NCI-H1417 (cell line): ENCODE measurements around the gene PGM3.
"Not testable (repeated sequence)": the region's sequence is repeated elsewhere in the genome, so short reads cannot be mapped to it uniquely, and the experiment has no call there.

Experiments used
- DNase-seq, 3 experiments: peaks; one replicate each; lab custom pipeline; 2025; lab: John Stamatoyannopoulos, UW

The PGM3 gene, protein sequence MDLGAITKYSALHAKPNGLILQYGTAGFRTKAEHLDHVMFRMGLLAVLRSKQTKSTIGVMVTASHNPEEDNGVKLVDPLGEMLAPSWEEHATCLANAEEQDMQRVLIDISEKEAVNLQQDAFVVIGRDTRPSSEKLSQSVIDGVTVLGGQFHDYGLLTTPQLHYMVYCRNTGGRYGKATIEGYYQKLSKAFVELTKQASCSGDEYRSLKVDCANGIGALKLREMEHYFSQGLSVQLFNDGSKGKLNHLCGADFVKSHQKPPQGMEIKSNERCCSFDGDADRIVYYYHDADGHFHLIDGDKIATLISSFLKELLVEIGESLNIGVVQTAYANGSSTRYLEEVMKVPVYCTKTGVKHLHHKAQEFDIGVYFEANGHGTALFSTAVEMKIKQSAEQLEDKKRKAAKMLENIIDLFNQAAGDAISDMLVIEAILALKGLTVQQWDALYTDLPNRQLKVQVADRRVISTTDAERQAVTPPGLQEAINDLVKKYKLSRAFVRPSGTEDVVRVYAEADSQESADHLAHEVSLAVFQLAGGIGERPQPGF

GRCh38 chr6:83192871-83193746 lies at the start of gene PGM3, which contains the start of gene RWDD2A:
Gene PGM3, minus strand, starts transcription at chr6:83193265. Its CDS starts 2,253 bp downstream, at chr6:83191012.
Gene RWDD2A, plus strand, starts transcription at chr6:83193357. Its CDS starts 1,095 bp downstream, at chr6:83194452.
- DNase-seq, result peak; percentile 88 to 91 (median 88)

- no peak for DNase-seq
These were observed 38.1 kb upstream of the PGM3 start for GRCh38 chr6:83231146-83231545.

DNA sequence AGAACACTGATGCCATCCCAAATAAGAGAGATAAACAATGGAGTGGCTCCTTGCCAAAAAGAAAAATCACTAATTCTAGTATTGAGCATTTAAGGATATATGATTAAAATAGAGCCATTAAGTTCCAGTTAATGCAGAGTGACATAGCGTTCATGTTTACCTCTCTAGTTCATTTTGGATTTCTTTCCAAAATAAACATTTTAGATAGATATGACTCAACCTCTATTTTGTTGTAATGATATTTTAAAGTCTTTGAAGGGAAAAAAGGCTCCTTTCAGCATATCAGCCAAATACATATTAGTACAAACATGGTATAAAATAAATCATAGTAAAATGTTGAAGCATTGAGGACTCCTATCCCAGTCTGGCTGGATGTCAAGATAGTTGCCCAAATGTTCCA lies 33.5 kb upstream of the PGM3 start:
- DNase-seq, result no peak

DNA sequence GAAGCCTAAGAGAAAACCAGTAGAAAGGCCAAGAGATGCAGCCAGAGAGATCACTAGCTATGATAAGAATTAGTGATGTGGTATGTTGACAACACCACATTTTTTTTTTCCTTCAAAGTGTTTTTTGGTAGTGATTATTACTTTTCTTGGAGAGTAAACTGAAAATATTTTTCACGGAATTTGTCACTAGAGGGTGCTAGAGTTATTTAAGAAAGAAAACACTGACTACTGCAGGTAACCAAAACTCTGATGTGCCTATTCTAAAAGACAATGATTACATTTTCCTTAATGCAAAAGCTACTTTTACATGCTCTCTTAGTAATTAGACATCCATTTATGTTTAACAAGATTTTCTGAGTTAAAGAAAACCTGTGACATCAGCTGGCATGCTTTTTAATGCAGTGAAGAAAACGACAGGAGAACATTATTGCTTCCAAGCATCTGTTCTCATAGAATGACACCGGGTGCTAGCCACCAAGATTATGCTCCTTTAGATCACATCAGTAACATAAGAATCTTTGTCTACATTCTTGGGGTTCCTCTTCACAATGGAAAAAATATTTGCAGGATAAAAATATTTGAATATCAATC lies 28.9 kb upstream of the PGM3 start:
- DNase-seq, result peak; percentile 1 to 64 (median 23)

DNA sequence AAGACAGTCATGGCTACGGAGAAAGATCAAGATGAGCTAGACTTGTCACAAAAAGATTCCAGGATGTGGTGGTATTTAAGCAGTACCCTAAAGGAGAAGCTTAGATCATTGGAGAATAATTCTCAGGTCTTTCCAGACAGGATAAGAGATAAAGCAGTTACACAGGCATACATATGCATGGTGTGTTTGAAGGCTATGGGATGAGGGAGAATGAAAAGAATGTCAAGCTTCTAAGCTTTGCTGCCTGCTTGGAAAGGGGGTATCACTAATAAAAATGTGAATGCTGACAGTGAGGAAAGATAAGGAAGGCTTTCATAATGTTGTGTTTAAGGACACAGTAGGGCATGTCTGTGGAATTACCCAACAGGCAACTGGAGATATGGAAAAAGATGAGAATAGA lies 28.2 kb upstream of the PGM3 start:
- DNase-seq, result no peak

GRCh38 chr6:83220121-83220520 lies 27.1 kb upstream of the PGM3 start:
- no peak for DNase-seq

GRCh38 chr6:83218646-83219045 lies 25.6 kb upstream of the PGM3 start:
- no peak for DNase-seq

- no peak for DNase-seq
These were observed 23.7 kb upstream of the PGM3 start for GRCh38 chr6:83216806-83217205.

- peak; percentile 64 to 89 (median 76) for DNase-seq
These were observed 22.3 kb upstream of the PGM3 start for GRCh38 chr6:83215131-83216047.

DNA sequence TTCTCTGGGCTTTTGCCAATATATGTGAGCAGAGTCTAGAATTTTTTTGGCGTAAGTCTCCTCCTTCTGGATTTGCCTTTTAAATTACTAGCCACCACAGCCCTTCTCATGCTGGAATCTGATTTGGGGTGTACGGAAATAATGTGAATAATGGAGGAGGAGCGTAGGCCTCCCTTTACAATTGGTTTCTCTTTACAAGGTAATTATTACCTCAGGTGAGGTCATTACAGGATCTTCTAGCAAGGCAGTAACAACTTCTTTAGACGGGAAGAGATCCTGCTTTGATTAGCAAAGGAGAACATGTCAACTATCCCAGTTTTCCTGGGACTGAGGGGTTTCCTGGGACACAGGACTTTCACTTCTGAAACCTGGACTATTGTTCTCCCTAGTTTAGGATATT lies 9.0 kb upstream of the PGM3 start:
- DNase-seq, result no peak

GRCh38 chr6:83199863-83200225 lies 6.8 kb upstream of the PGM3 start:
- DNase-seq, result no peak

GRCh38 chr6:83199173-83199862 lies 6.3 kb upstream of the PGM3 start:
- DNase-seq, result no peak

DNA sequence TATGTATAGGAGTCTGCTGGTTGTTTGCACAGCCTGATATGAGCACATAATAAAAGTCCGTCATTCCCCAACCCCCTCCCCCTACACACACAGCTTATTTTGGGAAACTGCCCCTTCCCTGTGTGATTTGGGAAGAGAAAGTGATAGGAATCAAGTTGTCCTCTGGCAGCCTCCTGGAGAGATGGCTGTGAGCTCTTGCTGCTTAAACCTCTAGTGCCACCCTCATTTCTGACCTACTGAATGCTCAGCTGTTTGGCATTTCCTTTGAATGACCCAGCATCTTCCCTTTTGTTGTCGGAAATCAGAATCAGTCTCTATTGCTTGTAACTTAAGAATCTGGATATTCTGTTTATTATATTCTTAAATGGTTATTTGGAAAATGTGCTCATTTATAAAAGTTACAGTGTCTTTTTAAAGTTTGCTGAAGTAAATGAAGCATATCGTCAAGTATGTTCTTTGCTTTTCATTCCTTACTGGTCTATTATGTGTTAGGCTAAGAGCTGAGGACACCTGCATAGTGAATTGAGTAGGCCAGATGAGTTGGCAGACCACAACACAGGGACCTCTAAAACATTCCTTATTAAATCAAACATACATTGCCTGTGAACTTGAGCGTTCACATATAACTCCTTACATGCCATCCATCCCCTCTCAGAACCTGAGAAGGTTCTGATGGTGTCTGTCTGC lies 5.6 kb upstream of the PGM3 start:
- DNase-seq, result no peak

DNA sequence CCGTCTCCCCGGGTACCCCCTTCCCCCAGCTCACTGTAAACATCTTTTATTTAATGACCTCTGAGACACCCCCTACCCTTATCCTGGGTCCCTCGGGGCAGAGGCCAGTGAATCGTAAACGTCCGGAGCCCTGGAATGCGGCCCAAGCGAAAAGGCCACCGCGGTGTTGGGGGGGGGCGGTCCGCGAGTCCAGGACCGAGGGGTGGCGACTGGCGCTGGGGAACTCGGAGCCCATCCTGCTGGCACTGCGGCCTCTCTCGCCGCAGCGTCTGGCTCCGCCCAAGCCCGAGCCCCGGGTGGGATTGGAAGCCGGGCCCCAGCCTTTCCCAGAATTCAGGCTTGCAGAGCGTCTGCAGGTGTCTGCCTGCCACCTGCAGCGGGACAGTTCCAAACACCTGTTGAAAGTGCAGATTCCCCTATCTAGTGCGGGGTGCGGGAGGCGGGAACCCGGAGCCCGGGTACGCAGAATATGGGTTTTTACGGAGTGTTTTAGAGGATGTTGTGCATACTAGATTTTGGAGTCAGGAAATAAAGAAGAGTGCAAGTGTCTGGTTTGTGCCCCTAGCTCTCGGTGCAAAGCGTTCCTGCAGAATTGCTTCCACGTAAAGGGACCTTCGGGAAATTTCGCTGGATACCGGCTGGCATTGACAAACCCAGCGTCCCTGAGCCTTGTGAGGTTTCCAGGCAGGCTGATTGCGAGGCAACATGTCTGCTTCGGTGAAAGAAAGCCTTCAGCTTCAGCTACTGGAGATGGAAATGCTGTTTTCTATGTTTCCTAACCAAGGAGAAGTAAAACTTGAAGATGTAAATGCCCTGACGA lies 892 bp upstream of the PGM3 start:
- peak; percentile 35 to 76 (median 75) for DNase-seq

- DNase-seq, result no peak
These were observed 609 bp downstream of the PGM3 start for GRCh38 chr6:83192456-83192855.

DNA sequence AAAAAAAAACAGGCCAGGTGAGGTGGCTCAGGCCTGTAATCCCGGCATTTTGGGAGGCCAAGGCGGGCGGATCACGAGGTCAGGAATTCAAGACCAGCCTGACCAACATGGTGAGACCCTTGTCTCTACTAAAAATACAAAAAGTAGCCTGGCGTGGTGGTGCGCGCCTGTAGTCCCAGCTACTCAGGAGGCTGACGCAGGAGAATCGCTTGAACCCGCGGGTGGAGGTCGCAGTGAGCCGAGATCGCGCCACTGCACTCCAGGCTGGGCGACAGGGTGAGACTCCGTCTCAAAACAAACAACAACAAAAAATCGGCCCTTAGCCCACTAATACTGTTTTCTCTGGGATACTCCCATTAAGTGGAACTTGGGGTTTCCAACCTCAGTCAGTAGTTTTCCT lies 1.1 kb downstream of the PGM3 start:
- DNase-seq, result not testable (repeated sequence)

DNA sequence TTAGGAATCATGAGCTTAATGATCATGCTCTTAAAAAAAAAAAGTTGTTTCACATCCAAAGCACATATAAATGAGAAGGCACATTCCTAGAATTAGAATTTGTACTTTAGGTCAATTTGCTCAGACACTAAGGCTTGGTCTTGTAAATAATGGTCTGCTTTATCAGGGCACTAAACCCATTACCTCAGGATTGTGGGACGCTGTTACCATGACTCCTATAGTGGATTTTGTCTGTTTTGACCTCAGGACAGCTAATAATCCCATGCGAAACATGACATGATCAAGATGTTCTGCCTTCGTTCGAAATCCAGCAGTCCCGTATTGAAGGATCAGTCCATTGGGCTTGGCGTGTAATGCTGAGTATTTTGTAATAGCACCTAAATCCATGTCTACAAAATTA lies 2.4 kb downstream of the PGM3 start:
- no peak for DNase-seq

- no peak for DNase-seq
These were observed 4.6 kb downstream of the PGM3 start for GRCh38 chr6:83188501-83188900.

DNA sequence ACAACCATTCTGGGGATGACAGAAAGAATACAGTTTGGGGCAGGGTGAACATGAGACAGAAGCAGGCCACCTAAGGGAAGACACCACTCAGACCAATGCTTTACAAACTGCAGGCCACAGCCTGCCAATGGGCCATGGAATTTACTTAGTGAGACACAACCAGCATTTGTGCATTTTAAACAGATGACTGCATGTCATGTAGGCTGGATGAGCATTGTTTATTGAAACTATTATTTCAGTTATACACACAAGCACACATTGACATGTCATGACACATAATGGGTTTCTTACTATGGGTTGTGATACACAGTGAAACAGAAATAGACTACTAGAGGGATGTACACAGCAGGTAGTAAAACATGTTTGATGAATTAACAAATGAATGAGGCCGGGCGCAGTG lies 8.0 kb downstream of the PGM3 start:
- no peak for DNase-seq
